Erythroblast (primary cell): ENCODE results near the gene DTX4.

Experiments
- DNase-seq, 2 experiments: peaks; one replicate each; lab custom pipeline; 2025; lab: John Stamatoyannopoulos, UW
- GATA1 ChIP-seq: IDR thresholded peaks from 2 replicates; pipeline ENCODE4 v1.6.1; 2011; ENCODE audit warnings: low read depth, mild to moderate bottlenecking, control low read depth, low read length, moderate library complexity
- POLR2A ChIP-seq: IDR thresholded peaks from 2 replicates; pipeline ENCODE4 v1.6.1; 2011; ENCODE audit warnings: mild to moderate bottlenecking, low read length

DTX4 gene

GRCh38 chr11:59224351-59224928 is 52.5 kb downstream of the DTX4 start:
- no peak for DNase-seq
- no peak for TF ChIP-seq GATA1
- no peak for TF ChIP-seq POLR2A

- no peak for DNase-seq
- TF ChIP-seq POLR2A, result no peak
- no peak for TF ChIP-seq GATA1
These were observed 53.1 kb downstream of the DTX4 start for GRCh38 chr11:59225017-59225416.

GRCh38 chr11:59226396-59226795 is 54.5 kb downstream of the DTX4 start:
- no peak for DNase-seq
- no peak for TF ChIP-seq GATA1
- no peak for TF ChIP-seq POLR2A

- TF ChIP-seq GATA1 (no peak), POLR2A (no peak)
These were observed 68.4 kb downstream of the DTX4 start for GRCh38 chr11:59240322-59240721.

GRCh38 chr11:59243633-59244032 is 71.7 kb downstream of the DTX4 start:
- TF ChIP-seq GATA1, result no peak
- TF ChIP-seq POLR2A, result no peak
- DNase-seq, result no peak

More at GRCh38 chr11:59240322-59240721, 68.4 kb downstream of the DTX4 start:
- DNase-seq, result no peak

- DNase-seq, result no peak
- TF ChIP-seq GATA1 (no peak), POLR2A (no peak)
These were observed 75.7 kb downstream of the DTX4 start for GRCh38 chr11:59247531-59248227.

- DNase-seq, result no peak
- TF ChIP-seq POLR2A (no peak), GATA1 (no peak)
These were observed 77.6 kb downstream of the DTX4 start for GRCh38 chr11:59249535-59249934.

- no peak for TF ChIP-seq POLR2A
- no peak for TF ChIP-seq GATA1
- DNase-seq, result no peak
These were observed 81.1 kb downstream of the DTX4 start for GRCh38 chr11:59253001-59253400.

GRCh38 chr11:59254286-59254685 is 82.4 kb downstream of the DTX4 start:
- TF ChIP-seq GATA1, result no peak
- TF ChIP-seq POLR2A, result no peak
- no peak for DNase-seq

- no peak for DNase-seq
- no peak for TF ChIP-seq GATA1
These were observed 83.3 kb downstream of the DTX4 start for GRCh38 chr11:59255281-59255680.
